Hair follicular keratinocyte (primary cell): ENCODE results near the gene DAB2. TPM values are rescaled to one million over a fixed set of nuclear protein-coding genes. Genes with fewer than 3 reads are reported as not detected.

Source experiments
- total RNA-seq: library from RNA; depleted of rRNA; stranded (reverse); fragments of >200 nt; gene quantifications from 2 replicates; pipeline ENCODE4 v1.2.3, GENCODE V29; 2015

The DAB2 gene
- total RNA-seq, result 7.4 and 11.9 TPM in 2 replicates

GRCh38 chr5:39424736-39425637 lies at the start of gene DAB2:
Gene DAB2, minus strand, starts transcription at chr5:39424980. Its CDS starts 30,660 bp downstream, at chr5:39394320.

GRCh38 chr5:39364367-39364766 lies 60.4 kb downstream of the DAB2 start, which contains the start of gene C9:
Gene C9, minus strand, starts transcription at chr5:39364495. Its CDS starts 31 bp downstream, at chr5:39364464.

Other genes starting within 250 kb of the DAB2 start
- 0.08 and 0.80 TPM in 2 replicates for gene FYB1, start 205.4 kb downstream of the DAB2 start, total RNA-seq
- 0.08 TPM in 1 of 2 replicates, not detected in the other for gene C9, start 60.5 kb downstream of the DAB2 start, total RNA-seq